CMK (cell line): ENCODE results near the gene EML2.
A peak's percentile ranks its signal among the peaks of the same experiment; 100 is the strongest.

ENCODE experiments used
- DNase-seq: peaks from one replicate; pipeline ENCODE4 v3.0.0-alpha.2; 2010; ENCODE audit warnings: low read depth

EML2 gene

DNA sequence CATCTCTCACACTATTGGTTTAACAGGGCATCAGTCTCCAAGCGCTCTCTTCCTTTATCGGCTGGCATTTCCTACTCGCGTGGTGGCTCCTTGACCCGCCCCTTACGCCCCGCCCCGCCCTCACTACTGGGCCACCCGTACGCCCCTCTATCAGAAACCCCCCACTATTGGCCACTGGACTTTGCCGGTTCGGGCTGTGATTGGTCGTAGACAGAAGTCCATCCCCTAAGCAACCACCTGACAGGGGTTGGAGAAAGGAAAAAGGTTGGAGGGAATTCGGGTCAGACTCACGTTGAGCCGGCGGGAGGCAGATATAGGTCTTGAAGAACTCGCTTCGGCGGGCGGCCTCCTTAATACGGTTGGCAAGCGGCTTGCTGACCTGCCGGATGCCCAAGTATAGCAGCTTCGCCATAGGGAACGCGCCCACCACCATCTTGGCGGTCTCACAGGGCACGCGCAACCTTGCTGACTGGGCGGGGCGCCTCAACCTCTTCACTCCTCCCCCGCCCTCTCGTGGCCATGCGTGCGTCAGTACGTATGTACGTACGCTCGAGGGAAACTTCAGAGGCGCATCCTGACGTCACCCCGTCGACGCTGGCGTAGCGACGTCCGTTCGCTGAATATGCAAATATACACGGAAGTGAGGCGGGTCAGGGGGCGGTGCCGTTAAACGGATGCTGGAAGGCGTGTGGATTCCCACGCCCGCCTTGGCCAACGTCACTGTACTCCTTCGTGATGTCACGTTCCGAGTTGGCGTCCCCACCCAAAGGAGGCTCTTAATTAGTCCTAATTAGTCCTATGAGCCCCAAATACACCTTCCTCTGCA lies 54.7 kb downstream of the EML2 start, which contains the start of gene OPA3:
TSS of gene OPA3 (minus strand) at position 471 of the 826 bp plus-strand sequence. CDS start at position 433, 38 bp downstream.
- DNase-seq, result peak; percentile 99

- no peak for DNase-seq
These were observed 57.6 kb downstream of the EML2 start for GRCh38 chr19:45581576-45581975.

- DNase-seq, result no peak
These were observed 60.3 kb downstream of the EML2 start for GRCh38 chr19:45578861-45579260.

GRCh38 chr19:45577111-45577905 lies 61.9 kb downstream of the EML2 start:
- DNase-seq, result no peak

DNA sequence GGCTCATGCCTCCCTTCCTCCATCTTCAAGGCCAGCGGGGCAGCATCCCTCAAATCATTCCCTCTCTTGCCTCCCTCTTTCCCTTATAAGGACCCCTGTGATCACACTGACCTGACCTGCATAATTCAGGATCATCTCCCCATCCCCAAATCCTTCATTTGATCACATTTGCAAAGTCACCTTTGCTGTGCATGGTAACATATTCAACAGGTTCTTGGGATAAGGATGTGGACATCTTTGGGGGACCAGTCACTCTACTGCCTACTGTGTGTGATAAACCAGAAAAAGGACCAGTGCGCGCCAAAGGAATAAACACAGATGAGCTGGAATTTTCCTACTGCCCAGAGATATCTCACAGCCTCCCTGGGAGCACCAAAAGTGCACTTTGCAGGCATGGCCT lies 62.5 kb downstream of the EML2 start:
- no peak for DNase-seq

GRCh38 chr19:45575216-45575615 lies 64.0 kb downstream of the EML2 start:
- no peak for DNase-seq

- DNase-seq, result no peak
These were observed 64.7 kb downstream of the EML2 start for GRCh38 chr19:45574526-45574925.

- DNase-seq, result no peak
These were observed 67.6 kb downstream of the EML2 start for GRCh38 chr19:45571457-45572220.

GRCh38 chr19:45569619-45570421 lies 69.4 kb downstream of the EML2 start:
- no peak for DNase-seq

DNA sequence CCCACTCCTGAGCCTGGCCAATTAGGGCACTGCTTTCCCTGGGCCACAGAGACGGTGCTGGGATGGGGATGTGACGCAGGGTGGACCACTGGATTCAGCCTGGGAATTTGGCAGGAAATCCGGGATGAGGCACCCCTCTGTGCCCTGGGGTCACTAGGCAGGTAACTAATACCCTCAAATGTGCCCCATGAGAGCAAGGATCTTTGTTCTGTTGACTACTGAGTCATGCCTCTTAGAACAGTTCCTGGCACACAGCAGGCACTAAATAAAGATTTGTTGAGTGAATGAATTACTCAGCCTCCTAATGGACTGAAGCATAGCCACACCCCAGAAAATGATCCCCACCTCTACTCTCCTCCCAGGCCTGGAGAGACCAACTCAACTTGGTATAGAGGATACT lies 70.5 kb downstream of the EML2 start:
- no peak for DNase-seq

DNA sequence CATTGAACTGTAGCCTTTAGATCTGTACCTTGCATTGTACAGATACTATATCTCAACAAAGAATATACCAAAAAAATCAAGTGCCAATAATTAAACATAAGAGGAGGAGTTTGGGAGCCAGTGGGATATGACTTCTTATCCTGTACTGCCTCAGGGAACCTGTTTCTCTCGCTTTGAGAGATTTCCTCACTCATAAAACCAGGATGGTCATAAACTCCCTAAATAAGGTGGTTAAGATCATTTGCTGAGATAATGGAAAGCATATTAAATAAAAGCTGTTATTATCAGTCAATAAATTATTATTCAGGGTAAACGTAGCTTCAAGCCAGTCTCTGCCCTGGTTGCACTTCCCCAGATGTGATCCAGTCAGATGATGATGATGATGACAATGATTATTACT lies 71.6 kb downstream of the EML2 start:
- DNase-seq, result no peak

DNA sequence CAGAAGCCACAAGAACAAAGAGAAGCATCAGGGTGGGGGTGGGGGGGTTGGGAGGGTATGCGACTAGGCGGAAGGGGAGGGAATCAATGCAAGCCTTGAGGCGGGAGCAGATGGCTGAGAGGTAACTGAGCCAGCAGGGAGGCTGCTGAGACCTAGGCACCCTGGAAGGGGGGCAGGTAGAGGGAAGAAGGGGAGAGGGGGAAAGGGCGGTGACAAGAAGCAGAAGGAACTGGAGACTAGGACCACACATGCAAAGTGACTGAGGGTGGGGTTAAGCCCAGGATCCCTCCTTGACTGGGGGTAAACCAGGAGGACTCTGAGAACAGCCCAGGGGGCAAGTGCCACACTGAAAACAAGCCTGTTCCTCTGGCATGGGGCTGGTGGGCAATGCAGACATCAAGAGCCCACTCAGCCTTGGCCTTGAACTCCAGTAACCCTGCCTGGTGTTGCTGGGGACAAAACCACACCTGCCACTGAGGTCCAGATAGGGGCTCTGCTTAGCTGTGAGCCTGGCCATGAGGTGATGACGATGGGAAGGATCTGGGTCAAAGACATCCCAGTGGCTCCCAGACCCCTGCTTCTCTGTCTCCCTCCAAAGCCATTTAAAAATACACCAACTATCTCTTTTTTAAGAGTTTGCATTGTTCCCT lies 74.9 kb downstream of the EML2 start:
- no peak for DNase-seq

DNA sequence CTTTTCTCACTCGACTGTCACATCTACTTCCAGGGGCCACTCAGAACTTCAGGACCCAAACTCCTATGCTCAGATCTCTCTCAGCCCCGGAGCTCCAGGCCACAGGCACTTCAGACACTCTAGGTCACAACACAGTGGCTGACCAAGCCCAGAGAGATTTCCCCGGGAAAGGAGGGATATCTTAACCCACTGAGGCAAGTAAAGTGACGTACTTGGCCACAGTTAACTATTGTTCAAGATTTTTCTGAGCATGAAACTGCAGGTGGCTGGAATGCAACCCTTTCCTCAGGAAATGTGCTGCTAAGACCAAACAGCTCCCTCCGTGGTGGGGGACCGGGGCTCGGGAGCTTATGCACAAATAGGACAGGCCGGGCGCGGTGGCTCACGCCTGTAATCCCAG lies 78.5 kb downstream of the EML2 start:
- DNase-seq, result no peak

DNA sequence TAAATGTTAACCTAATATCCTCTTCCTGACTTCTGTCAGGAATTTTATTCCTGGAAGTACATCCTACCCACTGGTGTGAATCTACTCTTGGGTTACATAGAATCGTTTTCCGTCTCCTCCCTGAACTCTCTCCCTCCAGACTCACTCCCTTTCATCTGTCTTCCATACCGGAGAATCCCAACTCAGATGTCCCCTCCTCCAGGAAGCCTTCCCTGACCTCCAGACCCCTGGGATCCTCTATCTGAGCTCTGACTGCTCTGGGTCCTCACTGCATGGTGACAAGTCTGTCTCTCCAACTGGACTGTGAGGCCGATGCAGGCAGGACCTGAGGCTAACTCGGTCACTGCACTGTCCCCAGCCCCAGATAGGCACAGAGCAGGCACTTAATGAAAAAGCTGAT lies 79.2 kb downstream of the EML2 start:
- DNase-seq, result no peak
